Measurements from ENCODE around the gene RSAD1.

RSAD1 gene

GRCh38 chr17:50523208-50523607 lies 44.5 kb downstream of the RSAD1 start:
- DNase-seq (ENCODE audit: extremely low read depth, low read depth), result no peak
- no peak for TF ChIP-seq CTCF (IDR thresholded peaks at IDR 0.05; ENCODE audit: low read depth, low read length)

GRCh38 chr17:50524838-50525237 lies 46.2 kb downstream of the RSAD1 start:
- DNase-seq (ENCODE audit: extremely low read depth, low read depth), result no peak
- no peak for TF ChIP-seq CTCF (IDR thresholded peaks at IDR 0.05; ENCODE audit: low read depth, low read length)

GRCh38 chr17:50527155-50527762 lies 48.6 kb downstream of the RSAD1 start:
- DNase-seq (ENCODE audit: extremely low read depth, low read depth), result no peak
- no peak for TF ChIP-seq CTCF (IDR thresholded peaks at IDR 0.05; ENCODE audit: low read depth, low read length)

GRCh38 chr17:50527949-50528474 lies 49.4 kb downstream of the RSAD1 start:
- TF ChIP-seq CTCF (IDR thresholded peaks at IDR 0.05; ENCODE audit: low read depth, low read length), result no peak
- DNase-seq (ENCODE audit: extremely low read depth, low read depth), result no peak

- DNase-seq (ENCODE audit: extremely low read depth, low read depth), result no peak
- TF ChIP-seq CTCF (IDR thresholded peaks at IDR 0.05; ENCODE audit: low read depth, low read length), result no peak
Observed at GRCh38 chr17:50529849-50530248, 51.2 kb downstream of the RSAD1 start.

GRCh38 chr17:50531428-50532025 lies 52.9 kb downstream of the RSAD1 start:
- no peak for TF ChIP-seq CTCF (IDR thresholded peaks at IDR 0.05; ENCODE audit: low read depth, low read length)
- DNase-seq (ENCODE audit: extremely low read depth, low read depth), result no peak

GRCh38 chr17:50532452-50533024 lies 53.9 kb downstream of the RSAD1 start, which contains the start of gene EPN3:
TSS of gene EPN3 (plus strand) at chr17:50532735. CDS start at chr17:50536557, 3,822 bp downstream.
- TF ChIP-seq CTCF (IDR thresholded peaks at IDR 0.05; ENCODE audit: low read depth, low read length), result no peak
- DNase-seq (ENCODE audit: extremely low read depth, low read depth), result no peak

All from AG09319 (cell line).